Mucosa of descending colon (tissue), 3 donors: ENCODE results near the gene VAV3. TPM values are rescaled to one million over a fixed set of nuclear protein-coding genes. Genes with fewer than 3 reads are reported as not detected.

Experiments used
- ATAC-seq: fragments of 200-7000 bp; cut with Tn5 transposase; one replicate; pipeline ENCODE4 v1.9.1; 2020; ENCODE audit warnings: mild to moderate bottlenecking, moderate library complexity
- DNase-seq, 3 donors: peaks; one replicate each; pipeline ENCODE4 v3.0.0-alpha.2; 2020
- H3K36me3 ChIP-seq: fragments of 200-600 bp; one replicate; pipeline ENCODE4 v1.8.0; 2021; ENCODE audit warnings: low read depth, mild to moderate bottlenecking
- H3K4me1 ChIP-seq: fragments of 200-600 bp; one replicate; pipeline ENCODE4 v1.8.0; 2021; ENCODE audit warnings: low read depth, mild to moderate bottlenecking
- H3K4me3 ChIP-seq: fragments of 200-600 bp; one replicate; pipeline ENCODE4 v1.8.0; 2021; ENCODE audit warnings: mild to moderate bottlenecking
- H3K9me3 ChIP-seq: fragments of 200-600 bp; one replicate; pipeline ENCODE4 v1.8.0; 2021; ENCODE audit warnings: mild to moderate bottlenecking
- intact Hi-C, 2 donors: fragments of 100-400 bp; cut with DNase I in 1 of 2; cut with micrococcal nuclease in 1 of 2; formaldehyde crosslinking; loops; one replicate each; pipeline versions ENCODE4 v1.11.0 to v1.11.1; 2022; cut with DNase I, micrococcal nuclease
- total RNA-seq, 3 donors: library from RNA; stranded (reverse); fragmentation: NEBNext Ultra II Directional in 2 of 3; extraction: Animal tissue kit (Norgen Biotek cat#: 25700) in 2 of 3; gene quantifications; one replicate each; pipeline versions ENCODE4 v1.2.1 to v1.2.4, GENCODE V29; 2021 to 2023
- TF ChIP-seq, protein P1 (sequence below): fragments of 200-600 bp; IDR thresholded peaks from one replicate; pipeline ENCODE4 v1.8.0; 2022; ENCODE audit warnings: antibody characterized with exemption, mild to moderate bottlenecking
- donor health status: DM: no; HTN: no; CAD: no; lungs with moderate emphysema.
- donor health status: DM: no; HTN: no; CAD: no.
- donor health status: DM: no; HTN: yes; CAD: no.

The VAV3 gene
- total RNA-seq, 3 donors from 2014 or later: 41.3 to 142 (median 101) TPM

DNA sequence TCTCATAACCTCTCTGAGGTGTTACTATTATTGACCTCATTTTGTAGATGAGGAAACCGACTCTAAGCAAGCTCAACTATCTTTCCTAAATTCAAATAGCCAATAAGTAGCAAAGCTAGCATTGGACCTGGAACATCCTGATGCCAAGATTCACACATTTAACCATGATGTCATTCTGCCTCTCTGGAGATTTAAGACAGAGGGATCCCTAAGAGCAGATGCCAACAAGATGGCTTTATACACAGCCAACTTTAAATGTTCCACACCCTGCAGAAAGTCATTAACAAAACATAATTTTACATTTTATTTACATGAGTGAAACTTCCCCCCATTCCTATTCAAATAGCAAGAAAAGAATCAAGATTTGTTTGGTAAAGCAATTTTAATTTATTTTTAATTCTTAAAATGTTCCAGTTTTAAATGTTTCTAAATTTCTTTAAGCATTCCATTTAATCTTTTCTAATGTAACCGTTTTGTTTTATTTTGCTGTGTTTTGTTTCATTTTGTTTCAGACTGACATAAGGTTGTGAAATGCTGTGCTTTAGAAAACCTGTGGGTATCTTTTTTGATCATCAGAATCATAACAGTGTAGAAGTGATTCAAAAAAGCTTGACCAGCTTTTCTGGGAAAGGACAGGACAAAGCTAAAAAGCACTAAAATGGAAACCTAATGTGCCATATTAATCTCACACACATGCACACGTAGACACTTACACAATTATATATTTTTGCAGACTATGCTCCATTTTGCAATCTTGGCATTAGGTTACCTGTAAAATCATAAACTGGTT, 7.6 kb upstream of the VAV3 start:
- DNase-seq (no peak), ATAC-seq (no peak)
- Histone ChIP-seq H3K4me3 (no peak overlapping the region), H3K36me3 (no peaks in the 10 kb centered on the region), H3K9me3 (no peaks in the 10 kb centered on the region), H3K4me1 (no peaks in the 10 kb centered on the region)
- intact Hi-C loops: no loop called here
- TF ChIP-seq, protein P1, sequence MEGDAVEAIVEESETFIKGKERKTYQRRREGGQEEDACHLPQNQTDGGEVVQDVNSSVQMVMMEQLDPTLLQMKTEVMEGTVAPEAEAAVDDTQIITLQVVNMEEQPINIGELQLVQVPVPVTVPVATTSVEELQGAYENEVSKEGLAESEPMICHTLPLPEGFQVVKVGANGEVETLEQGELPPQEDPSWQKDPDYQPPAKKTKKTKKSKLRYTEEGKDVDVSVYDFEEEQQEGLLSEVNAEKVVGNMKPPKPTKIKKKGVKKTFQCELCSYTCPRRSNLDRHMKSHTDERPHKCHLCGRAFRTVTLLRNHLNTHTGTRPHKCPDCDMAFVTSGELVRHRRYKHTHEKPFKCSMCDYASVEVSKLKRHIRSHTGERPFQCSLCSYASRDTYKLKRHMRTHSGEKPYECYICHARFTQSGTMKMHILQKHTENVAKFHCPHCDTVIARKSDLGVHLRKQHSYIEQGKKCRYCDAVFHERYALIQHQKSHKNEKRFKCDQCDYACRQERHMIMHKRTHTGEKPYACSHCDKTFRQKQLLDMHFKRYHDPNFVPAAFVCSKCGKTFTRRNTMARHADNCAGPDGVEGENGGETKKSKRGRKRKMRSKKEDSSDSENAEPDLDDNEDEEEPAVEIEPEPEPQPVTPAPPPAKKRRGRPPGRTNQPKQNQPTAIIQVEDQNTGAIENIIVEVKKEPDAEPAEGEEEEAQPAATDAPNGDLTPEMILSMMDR: no peak

DNA sequence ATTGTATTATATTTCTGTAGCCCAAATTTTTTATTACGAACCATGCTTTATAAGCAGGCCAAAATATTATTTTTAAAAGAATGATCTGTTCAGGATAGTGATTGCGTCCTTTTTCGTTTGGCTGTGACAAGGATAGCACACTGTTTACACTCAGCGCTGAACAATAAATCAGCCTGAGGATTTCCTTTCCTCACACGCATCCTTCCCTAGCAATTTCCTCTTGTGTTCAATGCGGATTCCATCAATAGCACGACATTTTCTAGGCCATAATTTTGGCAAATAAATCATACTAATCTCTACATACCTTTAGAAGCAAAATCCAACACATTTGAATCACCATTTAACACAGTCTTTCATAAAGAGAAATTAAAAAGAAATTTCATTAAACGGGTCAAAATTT, 1.6 kb upstream of the VAV3 start:
- Histone ChIP-seq H3K9me3 (no peaks in the 10 kb centered on the region), H3K36me3 (no peaks in the 10 kb centered on the region), H3K4me3 (no peak overlapping the region), H3K4me1 (peaks cover 3% of the 10 kb centered on the region)
- intact Hi-C loops: no loop called here
- TF ChIP-seq, protein P1: no peak
- DNase-seq (no peak), ATAC-seq (no peak)

DNA sequence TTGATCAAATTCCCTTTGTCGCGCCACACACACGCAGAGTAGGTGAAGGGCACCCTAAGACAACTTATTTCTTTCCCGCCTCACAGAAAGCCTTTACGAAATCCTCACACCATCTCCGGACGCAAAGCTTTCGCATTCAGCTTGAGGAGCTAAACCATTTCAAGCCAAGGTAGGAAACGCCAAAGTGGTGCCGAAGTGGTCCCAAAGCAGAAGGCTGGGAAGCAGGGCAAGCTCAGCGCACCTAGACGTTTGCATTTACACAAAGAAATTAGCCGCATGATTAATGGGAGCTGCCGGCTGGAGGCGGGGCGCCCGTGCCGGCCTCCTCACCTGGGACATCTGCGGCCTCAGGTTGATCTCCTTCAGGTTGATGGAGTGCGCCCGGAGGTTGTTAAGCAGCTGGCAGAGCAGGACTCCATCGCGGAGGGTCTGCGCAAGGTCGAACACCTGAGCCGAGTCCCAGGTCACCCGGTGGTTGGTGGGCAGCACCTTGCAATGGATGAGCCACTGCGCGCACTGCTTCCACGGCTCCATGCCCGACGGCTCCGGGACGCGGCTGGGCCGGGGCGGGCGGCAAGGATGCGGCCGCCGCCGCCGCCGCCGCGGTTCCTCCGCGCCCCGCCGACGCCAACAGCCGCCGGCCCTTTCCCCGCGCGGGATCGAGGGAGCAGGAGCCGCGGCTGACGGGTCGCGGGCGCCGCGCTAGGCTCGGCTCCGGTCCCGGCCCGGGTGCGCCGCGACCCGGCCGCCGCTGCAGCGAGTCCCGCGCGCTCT, 457 bp downstream of the VAV3 start:
- TF ChIP-seq, protein P1: no peak
- DNase-seq: peak; percentile 11 to 55 (median 36)
- no peaks in the 10 kb centered on the region for H3K9me3 ChIP-seq
- ATAC-seq: peak; percentile 34
- no peaks in the 10 kb centered on the region for H3K36me3 ChIP-seq
- intact Hi-C loops: no loop called here
- peaks cover 3% of the 10 kb centered on the region for H3K4me1 ChIP-seq
- peak overlapping the region; percentile 6 for H3K4me3 ChIP-seq

DNA sequence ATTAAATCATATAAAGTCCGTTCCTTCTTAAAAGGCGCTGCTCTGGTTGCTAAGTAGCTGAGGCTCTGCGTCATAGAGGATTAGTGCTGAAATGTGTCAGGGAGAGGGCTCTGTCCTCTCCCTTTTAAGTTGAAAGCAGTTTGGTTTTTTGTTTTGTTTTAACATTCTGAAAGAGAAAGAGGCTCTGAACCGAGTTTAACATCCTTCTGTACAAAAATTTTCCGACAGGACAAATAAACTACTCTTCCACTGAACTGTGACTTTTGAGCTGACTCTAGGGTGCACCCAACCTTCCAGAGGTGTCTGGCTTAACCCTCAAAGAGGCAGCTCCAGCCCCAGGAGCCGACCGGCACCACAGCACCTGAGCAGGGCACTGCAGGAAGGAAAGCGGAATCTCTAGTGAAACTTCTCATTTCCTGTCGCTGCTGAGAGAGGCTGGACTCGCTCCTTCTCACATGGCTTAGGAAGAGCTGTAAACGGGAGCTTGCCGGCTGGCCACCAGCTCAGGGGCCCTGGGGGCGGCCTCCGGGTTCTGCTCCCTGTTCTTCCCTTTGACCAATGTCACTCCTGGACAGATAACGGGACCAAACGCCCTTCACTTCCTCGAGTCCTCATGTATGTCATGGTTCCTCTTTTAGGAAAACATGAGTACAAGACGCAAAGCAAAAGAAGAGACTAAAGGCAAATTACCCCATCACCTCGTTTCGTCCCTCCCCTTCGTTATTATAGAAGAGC, 1.2 kb downstream of the VAV3 start:
- peak; percentile 12 to 50 (median 33) for DNase-seq
- peak; percentile 51 for ATAC-seq
- TF ChIP-seq, protein P1: no peak
- Histone ChIP-seq H3K4me1 (peaks cover 3% of the 10 kb centered on the region), H3K9me3 (no peaks in the 10 kb centered on the region), H3K36me3 (no peaks in the 10 kb centered on the region), H3K4me3 (no peak overlapping the region)
- intact Hi-C loops: no loop called here

DNA sequence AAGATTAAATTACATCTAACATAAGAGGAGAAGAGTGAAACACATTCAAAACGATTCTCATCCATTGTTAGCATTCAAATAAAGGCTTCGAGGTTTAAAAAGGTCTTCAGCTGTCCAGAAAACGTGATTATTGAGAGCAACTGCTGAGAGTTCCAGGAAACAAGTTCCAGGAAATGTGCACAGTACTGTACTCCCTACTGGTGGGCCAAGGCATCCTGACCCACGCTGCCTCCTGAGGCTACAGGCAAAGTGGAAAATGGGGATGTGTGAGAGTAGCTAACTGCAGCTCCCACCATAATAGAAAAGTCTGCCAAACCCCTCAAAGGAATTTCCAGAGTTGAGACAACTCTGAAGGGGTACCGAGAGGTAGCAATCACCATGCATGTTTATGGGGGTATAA, 2.0 kb downstream of the VAV3 start:
- H3K9me3 ChIP-seq: no peaks in the 10 kb centered on the region
- H3K4me1 ChIP-seq: peaks cover 3% of the 10 kb centered on the region
- H3K4me3 ChIP-seq: no peak overlapping the region
- ATAC-seq (no peak), DNase-seq (no peak)
- TF ChIP-seq, protein P1: no peak
- no peaks in the 10 kb centered on the region for H3K36me3 ChIP-seq
- intact Hi-C loops: no loop called here
